H1 (cell line): ENCODE measurements around the gene TFF3. TPM values are rescaled to one million over a fixed set of nuclear protein-coding genes. Genes with fewer than 3 reads are reported as not detected.

ENCODE experiments used
- CTCF ChIA-PET: fragments of 300-600 bp; sonication (Branson Sonifier 250); formaldehyde crosslinking; loops from one replicate; lab custom pipeline; 2021; ENCODE audit not compliant: partially characterized antibody; lab: Charles Lee
- POLR2A ChIA-PET: fragments of 300-600 bp; sonication (Branson Sonifier 250); formaldehyde crosslinking; loops from one replicate; lab custom pipeline; 2021; ENCODE audit warnings: inconsistent platforms; ENCODE audit not compliant: partially characterized antibody; lab: Charles Lee
- DNase-seq, 2 experiments: peaks; one replicate each; pipeline versions ENCODE4 v3.0.0 to v3.0.0-alpha.2; 2010 to 2022; ENCODE audit warnings: low spot score in 2 of 2, low read depth in 1 of 2, mixed read lengths in 1 of 2
- FAIRE-seq: peaks from 2 replicates; lab custom pipeline; 2011; peaks lifted over from hg19 to GRCh38; lab: Jason Lieb, UNC
- H2AFZ ChIP-seq: 2 replicates; pipeline ENCODE4 v1.8.1; 2012; ENCODE audit warnings: low read length, inconsistent platforms
- H2AK5ac ChIP-seq: 2 replicates; pipeline ENCODE4 v1.6.1; 2013; ENCODE audit warnings: low read depth, low read length
- H2BK120ac ChIP-seq: replicated peaks from 2 replicates; pipeline ENCODE3; 2013; ENCODE audit warnings: low read depth, low read length, inconsistent platforms
- H2BK12ac ChIP-seq: 2 replicates; pipeline ENCODE4 v1.6.1; 2013; ENCODE audit warnings: low read depth, low read length
- H2BK15ac ChIP-seq: 2 replicates; pipeline ENCODE4 v1.6.1; 2013; ENCODE audit warnings: low read length
- H2BK20ac ChIP-seq: 2 replicates; pipeline ENCODE4 v1.6.1; 2013; ENCODE audit warnings: low read length
- H2BK5ac ChIP-seq: 2 replicates; pipeline ENCODE4 v1.6.1; 2013; ENCODE audit warnings: low read depth, low read length
- H3K14ac ChIP-seq: 2 replicates; pipeline ENCODE4 v1.6.1; 2013; ENCODE audit warnings: inconsistent platforms; ENCODE audit not compliant: insufficient read length
- H3K18ac ChIP-seq: 2 replicates; pipeline ENCODE4 v1.6.1; 2013; ENCODE audit warnings: low read length; ENCODE audit errors: extremely low read depth
- H3K23ac ChIP-seq: 2 replicates; pipeline ENCODE4 v1.6.1; 2013; ENCODE audit warnings: inconsistent platforms; ENCODE audit not compliant: insufficient read length
- H3K23me2 ChIP-seq: 2 replicates; pipeline ENCODE4 v1.6.1; 2013; ENCODE audit warnings: low read depth, low read length
- H3K27ac ChIP-seq: 2 replicates; pipeline ENCODE4 v1.6.1; 2011; ENCODE audit warnings: low read depth, low read length, inconsistent platforms
- H3K27me3 ChIP-seq, 4 experiments: replicated peaks in 1 of 4; 1 replicate in 1 of 4; 2 replicates in 3 of 4; pipeline versions ENCODE4 v1.6.1 to v1.8.1; 2011 to 2013; ENCODE audit warnings: low read length in 3 of 4, mild to moderate bottlenecking in 3 of 4, inconsistent platforms in 2 of 4, mixed read lengths in 2 of 4, moderate library complexity in 1 of 4; ENCODE audit not compliant: control insufficient read depth in 3 of 4, insufficient read depth in 3 of 4; ENCODE audit errors: extremely low read depth in 1 of 4
- H3K36me3 ChIP-seq, 4 experiments: 2 replicates each; pipeline versions ENCODE4 v1.6.1 to v1.8.1; 2011 to 2013; ENCODE audit warnings: mild to moderate bottlenecking in 4 of 4, low read length in 3 of 4, moderate library complexity in 2 of 4, control low read depth in 1 of 4, inconsistent platforms in 1 of 4; ENCODE audit not compliant: insufficient read depth in 4 of 4, control insufficient read depth in 2 of 4
- H3K4ac ChIP-seq: replicated peaks from 2 replicates; pipeline ENCODE3; 2013; ENCODE audit warnings: low read length, low read depth, mixed read lengths, inconsistent platforms; ENCODE audit not compliant: insufficient read length
- H3K4me1 ChIP-seq, 4 experiments: replicated peaks in 1 of 4; 1 replicate in 1 of 4; 2 replicates in 3 of 4; pipeline versions ENCODE4 v1.6.1 to v1.8.1; 2011 to 2013; ENCODE audit warnings: low read length in 3 of 4, inconsistent platforms in 2 of 4, mixed read lengths in 1 of 4; ENCODE audit not compliant: insufficient read depth in 4 of 4, control insufficient read depth in 3 of 4
- H3K4me2 ChIP-seq, 2 experiments: 2 replicates each; pipeline versions ENCODE4 v1.6.1 to v1.8.1; 2011 to 2013; ENCODE audit warnings: low read depth in 2 of 2, low read length in 2 of 2, control low read depth in 1 of 2, inconsistent platforms in 1 of 2, mild to moderate bottlenecking in 1 of 2; ENCODE audit not compliant: insufficient read depth in 1 of 2
- H3K4me3 ChIP-seq, 4 experiments: fragments of 200-600, 300-600 bp in 1 of 4; sonication (generic), shearing (Covaris generic), sonication (Bioruptor Twin) in 1 of 4; 2 replicates each; pipeline versions ENCODE4 v1.5.1 to v1.8.1; 2011 to 2016; ENCODE audit warnings: low read length in 4 of 4, low read depth in 3 of 4, control low read depth in 2 of 4, inconsistent platforms in 2 of 4, mild to moderate bottlenecking in 2 of 4, mixed read lengths in 1 of 4, moderate library complexity in 1 of 4; ENCODE audit not compliant: insufficient read depth in 2 of 4; ENCODE audit errors: extremely low read depth in 1 of 4
- H3K56ac ChIP-seq: replicated peaks from 2 replicates; pipeline ENCODE3; 2013; ENCODE audit warnings: low read depth, mild to moderate bottlenecking, mixed read lengths, low read length, inconsistent platforms; ENCODE audit not compliant: insufficient read length
- H3K79me1 ChIP-seq: 2 replicates; pipeline ENCODE4 v1.6.1; 2013; ENCODE audit warnings: low read depth, low read length, control low read depth
- H3K79me2 ChIP-seq, 2 experiments: 2 replicates each; pipeline versions ENCODE4 v1.6.1 to v1.8.1; 2012 to 2013; ENCODE audit warnings: low read length in 2 of 2, mild to moderate bottlenecking in 2 of 2, inconsistent platforms in 1 of 2; ENCODE audit not compliant: insufficient read depth in 2 of 2, control insufficient read depth in 1 of 2
- H3K9ac ChIP-seq, 4 experiments: replicated peaks in 1 of 4; 1 replicate in 1 of 4; 2 replicates in 3 of 4; pipeline versions ENCODE4 v1.6.1 to v1.8.1; 2011 to 2013; ENCODE audit warnings: low read depth in 3 of 4, low read length in 3 of 4, control low read depth in 2 of 4, mild to moderate bottlenecking in 2 of 4, moderate library complexity in 2 of 4, inconsistent platforms in 1 of 4; ENCODE audit errors: extremely low read depth in 1 of 4
- H3K9me3 ChIP-seq, 2 experiments: 2 replicates each; pipeline versions ENCODE4 v1.6.1 to v1.8.1; 2012 to 2013; ENCODE audit warnings: mild to moderate bottlenecking in 2 of 2, moderate library complexity in 2 of 2, control low read depth in 1 of 2, inconsistent platforms in 1 of 2, low read depth in 1 of 2, low read length in 1 of 2, mixed read lengths in 1 of 2; ENCODE audit not compliant: insufficient read depth in 2 of 2
- H4K20me1 ChIP-seq, 2 experiments: replicated peaks in 1 of 2; 2 replicates each; pipeline versions ENCODE3 to v1.8.1; 2011 to 2013; ENCODE audit warnings: inconsistent platforms in 2 of 2, low read length in 2 of 2, mild to moderate bottlenecking in 1 of 2; ENCODE audit not compliant: insufficient read depth in 2 of 2, control insufficient read depth in 1 of 2
- H4K5ac ChIP-seq: 2 replicates; pipeline ENCODE4 v1.6.1; 2013; ENCODE audit warnings: low read length, low read depth, mixed read lengths, inconsistent platforms; ENCODE audit not compliant: insufficient read length
- H4K8ac ChIP-seq: 2 replicates; pipeline ENCODE4 v1.8.0; 2013; ENCODE audit warnings: mild to moderate bottlenecking, moderate library complexity, low read length, inconsistent platforms; ENCODE audit not compliant: insufficient read depth; ENCODE audit errors: extremely low read depth
- H4K91ac ChIP-seq: replicated peaks from 2 replicates; pipeline ENCODE3; 2013; ENCODE audit warnings: low read length, mixed read lengths, inconsistent platforms; ENCODE audit not compliant: insufficient read length
- ASH2L ChIP-seq: fragments of 200-600, 300-600 bp; sonication (generic); IDR thresholded peaks from one replicate; pipeline ENCODE4 v1.7.1; 2017; ENCODE audit warnings: low read length
- BACH1 ChIP-seq: IDR thresholded peaks from 2 replicates; pipeline ENCODE4 v1.6.1; 2012; ENCODE audit warnings: low read length, improper control_type of control experiment
- EP300 ChIP-seq, 2 experiments: IDR thresholded peaks; 1 replicate in 1 of 2; 2 replicates in 1 of 2; pipeline ENCODE4 v1.6.1; 2011 to 2012; ENCODE audit warnings: low read depth in 2 of 2, low read length in 2 of 2, mild to moderate bottlenecking in 2 of 2, borderline replicate concordance in 1 of 2, inconsistent platforms in 1 of 2, moderate library complexity in 1 of 2
- EZH2 ChIP-seq: fragments of 200-600 bp; sonication (generic); IDR thresholded peaks from 2 replicates; pipeline ENCODE4 v1.7.1; 2012; ENCODE audit warnings: low read depth, mild to moderate bottlenecking, moderate library complexity, low read length, inconsistent platforms; ENCODE audit not compliant: severe bottlenecking
- FOSL1 ChIP-seq: IDR thresholded peaks from 2 replicates; pipeline ENCODE4 v1.6.1; 2011; ENCODE audit warnings: mild to moderate bottlenecking, low read depth, low read length, moderate library complexity; ENCODE audit not compliant: insufficient read depth
- GTF2F1 ChIP-seq: IDR thresholded peaks from 2 replicates; pipeline ENCODE4 v1.6.1; 2012; ENCODE audit warnings: low read depth, low read length, improper control_type of control experiment, borderline replicate concordance
- MAFK ChIP-seq: IDR thresholded peaks from 2 replicates; pipeline ENCODE4 v1.6.1; 2012; ENCODE audit warnings: low read depth, mild to moderate bottlenecking, improper control_type of control experiment, low read length
- RBBP5 ChIP-seq: IDR thresholded peaks from 2 replicates; pipeline ENCODE4 v1.7.1; 2012; ENCODE audit warnings: low read depth, mild to moderate bottlenecking, inconsistent platforms, low read length, moderate library complexity, borderline replicate concordance
- SAP30 ChIP-seq: fragments of 300-600 bp; sonication (generic); IDR thresholded peaks from 2 replicates; pipeline ENCODE4 v1.7.1; 2012; ENCODE audit warnings: low read length, moderate library complexity, mild to moderate bottlenecking, inconsistent platforms; ENCODE audit not compliant: insufficient read depth, insufficient replicate concordance
- TAF1 ChIP-seq: IDR thresholded peaks from 2 replicates; pipeline ENCODE4 v1.6.1; 2011; ENCODE audit warnings: mild to moderate bottlenecking, low read depth, low read length
- TAF7 ChIP-seq: optimal IDR thresholded peaks from 2 replicates; pipeline ENCODE3; 2011; ENCODE audit warnings: low read depth, mild to moderate bottlenecking, inconsistent platforms, low read length, moderate library complexity, borderline replicate concordance
- TBP ChIP-seq: IDR thresholded peaks from 2 replicates; pipeline ENCODE4 v1.6.1; 2011; ENCODE audit warnings: low read depth, low read length, improper control_type of control experiment
- YY1 ChIP-seq: IDR thresholded peaks from 2 replicates; pipeline ENCODE4 v1.6.1; 2011; ENCODE audit warnings: low read depth, mild to moderate bottlenecking, low read length
- WGBS, 2 experiments: shearing (Covaris generic) in 1 of 2; methylation state at CpG; one replicate each; pipeline versions ENCODE4 v1.1.6 to v1.1.7; 2013 to 2015; ENCODE audit warnings: low lambda C conversion rate in 2 of 2, mixed read lengths in 2 of 2, inconsistent platforms in 1 of 2, low coverage in 1 of 2, missing lambda C conversion rate in 1 of 2; ENCODE audit not compliant: insufficient replicate concordance in 2 of 2, insufficient coverage in 1 of 2, insufficient read length in 1 of 2; ENCODE audit errors: extremely low coverage in 1 of 2, missing lambda C conversion rate in 1 of 2; 5-methylcytosine and 5-hydroxymethylcytosine counted together
- polyA plus RNA-seq, 7 experiments: library from polyadenylated mRNA; depleted of rRNA in 3 of 7; stranded (reverse) in 5 of 7; unstranded in 2 of 7; fragments of >200 nt in 5 of 7; fragments of 200-250 nt in 2 of 7; gene quantifications; 1 replicate in 5 of 7; 2 replicates in 1 of 7; 4 replicates in 1 of 7; pipeline versions ENCODE4 v1.2.1 to v1.2.3, GENCODE V29; 2011 to 2013; ENCODE audit warnings: missing spikeins in 2 of 7, mixed read lengths in 2 of 7
- total RNA-seq: library from RNA; stranded (reverse); fragmentation: NEBNext Ultra II Directional; extraction: Animal tissue kit (Norgen Biotek cat#: 25700); gene quantifications from 2 replicates; pipeline ENCODE4 v1.2.1, GENCODE V29; 2021

TFF3 gene
- total and polyA plus RNA-seq, 2 of the 8 experiments (the other 6 are each of a cell fraction or from before 2014, with no cell fraction given), result 1.7 to 6.7 TPM

- H4K91ac ChIP-seq, result no peak overlapping the region
- H3K4me1 ChIP-seq, result no peaks in the 10 kb centered on the region
- H3K14ac ChIP-seq, result no peak overlapping the region
- H3K27me3 ChIP-seq, result no peaks in the 10 kb centered on the region
- no peak overlapping the region for H3K4me2 ChIP-seq
- no peak overlapping the region for H4K5ac ChIP-seq
- peak overlapping the region; percentile 19; the same call in 1 of the 2 replicates for H3K18ac ChIP-seq
- H2BK12ac ChIP-seq, result no peak overlapping the region
- no peak overlapping the region for H3K56ac ChIP-seq
- CTCF ChIA-PET, result interaction anchor here (0.8 to 2.0 kb wide), 11 partner anchors 9 to 463 kb away, joined by 3 to 7 read pairs (median 4); no protein-coding TSS in a partner anchor
- 0 out of 2 replicates have a peak overlapping the region, but pooled peaks have one; percentile 61 for H2BK15ac ChIP-seq
- WGBS, 2 experiments, result 93% methylated on average over 18 of the region's 20 CpGs; no CpG with 5 or more reads in 1 of the 2 experiments
- H3K9ac ChIP-seq, result no peak overlapping the region
- H2BK20ac ChIP-seq, result no peak overlapping the region
- H4K20me1 ChIP-seq, result no peaks in the 10 kb centered on the region
- no peaks in the 10 kb centered on the region for H3K79me2 ChIP-seq
- no peaks in the 10 kb centered on the region for H3K79me1 ChIP-seq
- H3K9me3 ChIP-seq, result no peaks in the 10 kb centered on the region
- no peak overlapping the region for H3K4me3 ChIP-seq
- no peaks in the 10 kb centered on the region for H3K23me2 ChIP-seq
- no peak overlapping the region for H2AFZ ChIP-seq
- no peak overlapping the region for H3K23ac ChIP-seq
- POLR2A ChIA-PET, result interaction anchor here (1.5 kb wide), 1 partner anchor 9 kb away, joined by 4 read pairs; no protein-coding TSS in a partner anchor
- DNase-seq (no peak), FAIRE-seq (no peak)
- no peak overlapping the region for H3K27ac ChIP-seq
- no peak overlapping the region for H2BK120ac ChIP-seq
- no peak overlapping the region for H2AK5ac ChIP-seq
- no peak overlapping the region for H2BK5ac ChIP-seq
- H3K4ac ChIP-seq, result no peak overlapping the region
- H4K8ac ChIP-seq, result peak overlapping the region; percentile 22; the same call in 1 of the 2 replicates
- H3K36me3 ChIP-seq, result no peaks in the 10 kb centered on the region
- TF ChIP-seq SAP30 (no peak), FOSL1 (no peak), GTF2F1 (no peak), RBBP5 (no peak), BACH1 (no peak), TAF7 (no peak), EP300 (IDR thresholded peaks at IDR 0.05; ENCODE audit: borderline replicate concordance in 1 of 2, low read depth in 2 of 2, low read length in 2 of 2) (no peak), TAF1 (no peak), TBP (no peak), YY1 (no peak), ASH2L (no peak), MAFK (no peak), EZH2 (no peak)
These were observed 35.8 kb downstream of the TFF3 start for GRCh38 chr21:42279341-42279871.
